Esophagus squamous epithelium (tissue), 4 donors: ENCODE data around the gene ADIPOQ.

ENCODE experiments used
- POLR2A ChIP-seq, 4 donors: fragments of 450-650 bp; IDR thresholded peaks; one replicate each; pipeline ENCODE4 v1.6.1; 2017; ENCODE audit warnings: antibody characterized with exemption in 4 of 4, mild to moderate bottlenecking in 4 of 4, moderate library complexity in 3 of 4
- TF ChIP-seq, protein P1 (sequence below), 6 experiments: fragments of 450-650 bp in 4 of 6; fragments of 200-600 bp in 2 of 6; sonication (generic) in 2 of 6; IDR thresholded peaks; one replicate each; pipeline ENCODE4 v1.5.1; 2016 to 2019; ENCODE audit warnings: antibody characterized with exemption in 6 of 6, mild to moderate bottlenecking in 4 of 6, moderate library complexity in 4 of 6

- TF ChIP-seq, protein P1, sequence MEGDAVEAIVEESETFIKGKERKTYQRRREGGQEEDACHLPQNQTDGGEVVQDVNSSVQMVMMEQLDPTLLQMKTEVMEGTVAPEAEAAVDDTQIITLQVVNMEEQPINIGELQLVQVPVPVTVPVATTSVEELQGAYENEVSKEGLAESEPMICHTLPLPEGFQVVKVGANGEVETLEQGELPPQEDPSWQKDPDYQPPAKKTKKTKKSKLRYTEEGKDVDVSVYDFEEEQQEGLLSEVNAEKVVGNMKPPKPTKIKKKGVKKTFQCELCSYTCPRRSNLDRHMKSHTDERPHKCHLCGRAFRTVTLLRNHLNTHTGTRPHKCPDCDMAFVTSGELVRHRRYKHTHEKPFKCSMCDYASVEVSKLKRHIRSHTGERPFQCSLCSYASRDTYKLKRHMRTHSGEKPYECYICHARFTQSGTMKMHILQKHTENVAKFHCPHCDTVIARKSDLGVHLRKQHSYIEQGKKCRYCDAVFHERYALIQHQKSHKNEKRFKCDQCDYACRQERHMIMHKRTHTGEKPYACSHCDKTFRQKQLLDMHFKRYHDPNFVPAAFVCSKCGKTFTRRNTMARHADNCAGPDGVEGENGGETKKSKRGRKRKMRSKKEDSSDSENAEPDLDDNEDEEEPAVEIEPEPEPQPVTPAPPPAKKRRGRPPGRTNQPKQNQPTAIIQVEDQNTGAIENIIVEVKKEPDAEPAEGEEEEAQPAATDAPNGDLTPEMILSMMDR (IDR thresholded peaks at IDR 0.05), result no peak
- TF ChIP-seq POLR2A (IDR thresholded peaks at IDR 0.05), result no peak
Measured at GRCh38 chr3:186839874-186840641, 2.5 kb upstream of the ADIPOQ start.
